PC-9 (cell line): ENCODE data around the gene DHX36.

Experiments
- CTCF ChIP-seq: fragments of 200-600 bp; sonication (generic); conservative IDR thresholded peaks from 2 replicates; pipeline ENCODE4 v1.6.1; 2017; ENCODE audit warnings: mixed run types, antibody characterized with exemption, mild to moderate bottlenecking, moderate library complexity
- EZH2 ChIP-seq: fragments of 200-600 bp; sonication (generic); IDR thresholded peaks from 2 replicates; pipeline ENCODE4 v1.8.0; 2017; ENCODE audit warnings: antibody characterized with exemption, low read depth

GRCh38 chr3:154361099-154361498, 36.8 kb upstream of the DHX36 start:
- no peak for TF ChIP-seq CTCF
- no peak for TF ChIP-seq EZH2
